K562 (cell line): ENCODE data around the gene RPS27. TPM values are rescaled to one million over a fixed set of nuclear protein-coding genes. Genes with fewer than 3 reads are reported as not detected.

Source experiments
- CREM ChIP-seq: IDR thresholded peaks from 2 replicates; pipeline ENCODE4 v1.6.1; 2014; ENCODE audit warnings: antibody characterized with exemption, low read depth
- DNMT1 ChIP-seq: fragments of 450-650 bp; IDR thresholded peaks from 2 replicates; pipeline ENCODE4 v1.6.1; 2016; ENCODE audit warnings: antibody characterized with exemption, mild to moderate bottlenecking
- E2F3 ChIP-seq: fragments of 250-450 bp; sonication (Bioruptor Pico); IDR thresholded peaks from 2 replicates; pipeline ENCODE4 v1.4.0; 2020; ENCODE audit warnings: mild to moderate bottlenecking
- MAFG ChIP-seq: fragments of 450-650 bp; conservative IDR thresholded peaks from 2 replicates; pipeline ENCODE4 v1.6.1; 2016; ENCODE audit warnings: missing genetic modification characterization, missing compliant biosample characterization
- MTA1 ChIP-seq: fragments of 450-650 bp; IDR thresholded peaks from 2 replicates; pipeline ENCODE4 v1.6.1; 2017; ENCODE audit warnings: borderline replicate concordance
- PHB2 ChIP-seq: fragments of 450-650 bp; IDR thresholded peaks from 2 replicates; pipeline ENCODE4 v1.6.1; 2017; ENCODE audit warnings: low read depth
- PPARD ChIP-seq: fragments of 250-450 bp; sonication (Bioruptor Pico); IDR thresholded peaks from 2 replicates; pipeline ENCODE4 v1.8.0; 2022; ENCODE audit warnings: inconsistent platforms, mild to moderate bottlenecking, moderate library complexity
- PRPF4 ChIP-seq: fragments of 200-400 bp; formaldehyde crosslinking; IDR thresholded peaks from one replicate; pipeline ENCODE4 v1.6.1; 2017; ENCODE audit warnings: low read length, low read depth, mild to moderate bottlenecking; ENCODE audit not compliant: insufficient read depth, poor library complexity, severe bottlenecking
- PYGO2 ChIP-seq: fragments of 450-650 bp; IDR thresholded peaks from 2 replicates; pipeline ENCODE4 v1.6.1; 2016; ENCODE audit warnings: mild to moderate bottlenecking, missing genetic modification characterization, moderate library complexity, missing compliant biosample characterization
- RNF2 ChIP-seq: sonication (generic); IDR thresholded peaks from 2 replicates; pipeline ENCODE4 v1.6.1; 2016
- TCF3 ChIP-seq: sonication (generic); formaldehyde crosslinking; IDR thresholded peaks from 2 replicates; pipeline ENCODE4 v1.4.0; 2020; ENCODE audit warnings: mild to moderate bottlenecking, missing genetic modification reagents
- ZFP1 ChIP-seq: fragments of 450-650 bp; formaldehyde crosslinking; IDR thresholded peaks from 2 replicates; pipeline ENCODE4 v1.4.0; 2020; ENCODE audit warnings: mild to moderate bottlenecking, mixed read lengths
- ZNF212 ChIP-seq: fragments of 450-650 bp; formaldehyde crosslinking; IDR thresholded peaks from 2 replicates; pipeline ENCODE4 v1.4.0; 2020; ENCODE audit warnings: mild to moderate bottlenecking
- ZNF668 ChIP-seq: fragments of 250-450 bp; sonication (Bioruptor Pico); IDR thresholded peaks from 2 replicates; pipeline ENCODE4 v1.8.0; 2022; ENCODE audit warnings: mild to moderate bottlenecking, inconsistent platforms
- polyA plus RNA-seq, 8 experiments: library from polyadenylated mRNA; depleted of rRNA in 4 of 8; stranded (reverse) in 5 of 8; unstranded in 3 of 8; fragments of >200 nt; fragmentation: Nextera tagmentation in 2 of 8; fragmentation: Illumina TruSeq in 1 of 8; extraction: Ambion mirVana in 2 of 8; extraction: Trizol in 1 of 8; gene quantifications; 2 replicates each; pipeline versions ENCODE4 v1.2.1 to v1.2.3, GENCODE V29; 2011 to 2014; ENCODE audit warnings: inconsistent platforms in 1 of 8, missing spikeins in 1 of 8
- total RNA-seq, 7 experiments: library from RNA; depleted of rRNA in 6 of 7; stranded (reverse); fragments of >200 nt in 6 of 7; fragmentation: Illumina TruSeq in 2 of 7; extraction: Trizol in 2 of 7; gene quantifications; 2 replicates each; pipeline versions ENCODE4 v1.2.1 to v1.2.3, GENCODE V29; 2011 to 2021; ENCODE audit warnings: low replicate concordance in 1 of 7
- TF ChIP-seq, protein P1 (sequence below): fragments of 250-450 bp; sonication (Bioruptor Pico); IDR thresholded peaks from 2 replicates; pipeline ENCODE4 v1.4.0; 2020
- TF ChIP-seq, protein P2 (sequence below): fragments of 200-800 bp; sonication (Bioruptor generic); IDR thresholded peaks from 2 replicates; pipeline ENCODE4 v1.6.1; 2017; ENCODE audit warnings: missing genetic modification characterization, missing compliant biosample characterization
- TF ChIP-seq, protein P3 (sequence below): fragments of 250-450 bp; sonication (Bioruptor Pico); IDR thresholded peaks from 2 replicates; pipeline ENCODE4 v1.8.0; 2022; ENCODE audit warnings: moderate library complexity, mild to moderate bottlenecking, inconsistent platforms
- TF ChIP-seq, protein P4 (sequence below): fragments of 250-450 bp; sonication (Bioruptor Pico); IDR thresholded peaks from 2 replicates; pipeline ENCODE4 v1.9.0; 2021; ENCODE audit warnings: mild to moderate bottlenecking, inconsistent platforms

RPS27 gene
- total and polyA plus RNA-seq, 9 of the 15 experiments (the other 6 are each of a cell fraction or from before 2014, with no cell fraction given) = 2,091 to 9,377 (median 6,706) TPM

DNA sequence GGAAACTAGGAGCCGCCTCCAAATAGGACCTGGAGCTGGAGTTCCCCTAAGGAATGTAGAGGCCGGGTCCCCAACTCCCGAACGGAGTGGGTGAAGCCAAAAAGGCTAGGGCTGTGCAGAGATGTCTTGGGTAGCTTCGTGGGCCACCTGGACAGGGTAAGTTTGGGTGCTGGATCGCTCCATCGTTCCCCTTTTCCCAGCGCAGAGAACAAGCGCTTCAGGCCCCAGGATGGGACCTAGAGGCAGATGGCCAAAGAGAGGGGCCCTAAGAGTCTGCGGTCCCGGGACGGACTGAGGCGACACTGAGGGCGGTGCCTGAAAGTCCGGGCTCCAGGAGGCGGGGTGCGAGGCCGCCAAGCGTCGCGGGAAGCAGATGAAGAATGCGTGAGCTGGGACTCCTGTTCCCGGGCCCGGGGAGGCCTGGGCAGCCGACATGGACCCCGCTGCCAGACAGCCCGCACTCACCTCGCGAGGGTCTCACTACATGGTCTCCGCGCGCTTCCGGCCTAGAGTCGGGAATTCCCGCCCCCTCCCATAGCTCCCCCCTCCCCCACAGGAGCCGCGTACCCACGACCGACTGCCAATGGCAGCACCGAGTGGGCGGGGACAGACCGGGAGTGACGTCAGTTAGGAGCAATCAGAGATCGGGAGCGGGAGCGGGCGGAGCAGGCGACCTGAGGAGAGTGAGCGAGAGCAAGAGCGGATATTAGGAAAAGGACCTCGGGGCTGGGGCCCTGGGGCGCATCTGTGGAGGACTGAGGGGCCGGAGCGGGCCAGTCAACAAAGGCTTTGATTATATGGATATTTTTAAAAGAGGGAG lies 27.3 kb upstream of the RPS27 start, which contains the start of gene SLC39A1 (continued):
- TF ChIP-seq, protein P1, sequence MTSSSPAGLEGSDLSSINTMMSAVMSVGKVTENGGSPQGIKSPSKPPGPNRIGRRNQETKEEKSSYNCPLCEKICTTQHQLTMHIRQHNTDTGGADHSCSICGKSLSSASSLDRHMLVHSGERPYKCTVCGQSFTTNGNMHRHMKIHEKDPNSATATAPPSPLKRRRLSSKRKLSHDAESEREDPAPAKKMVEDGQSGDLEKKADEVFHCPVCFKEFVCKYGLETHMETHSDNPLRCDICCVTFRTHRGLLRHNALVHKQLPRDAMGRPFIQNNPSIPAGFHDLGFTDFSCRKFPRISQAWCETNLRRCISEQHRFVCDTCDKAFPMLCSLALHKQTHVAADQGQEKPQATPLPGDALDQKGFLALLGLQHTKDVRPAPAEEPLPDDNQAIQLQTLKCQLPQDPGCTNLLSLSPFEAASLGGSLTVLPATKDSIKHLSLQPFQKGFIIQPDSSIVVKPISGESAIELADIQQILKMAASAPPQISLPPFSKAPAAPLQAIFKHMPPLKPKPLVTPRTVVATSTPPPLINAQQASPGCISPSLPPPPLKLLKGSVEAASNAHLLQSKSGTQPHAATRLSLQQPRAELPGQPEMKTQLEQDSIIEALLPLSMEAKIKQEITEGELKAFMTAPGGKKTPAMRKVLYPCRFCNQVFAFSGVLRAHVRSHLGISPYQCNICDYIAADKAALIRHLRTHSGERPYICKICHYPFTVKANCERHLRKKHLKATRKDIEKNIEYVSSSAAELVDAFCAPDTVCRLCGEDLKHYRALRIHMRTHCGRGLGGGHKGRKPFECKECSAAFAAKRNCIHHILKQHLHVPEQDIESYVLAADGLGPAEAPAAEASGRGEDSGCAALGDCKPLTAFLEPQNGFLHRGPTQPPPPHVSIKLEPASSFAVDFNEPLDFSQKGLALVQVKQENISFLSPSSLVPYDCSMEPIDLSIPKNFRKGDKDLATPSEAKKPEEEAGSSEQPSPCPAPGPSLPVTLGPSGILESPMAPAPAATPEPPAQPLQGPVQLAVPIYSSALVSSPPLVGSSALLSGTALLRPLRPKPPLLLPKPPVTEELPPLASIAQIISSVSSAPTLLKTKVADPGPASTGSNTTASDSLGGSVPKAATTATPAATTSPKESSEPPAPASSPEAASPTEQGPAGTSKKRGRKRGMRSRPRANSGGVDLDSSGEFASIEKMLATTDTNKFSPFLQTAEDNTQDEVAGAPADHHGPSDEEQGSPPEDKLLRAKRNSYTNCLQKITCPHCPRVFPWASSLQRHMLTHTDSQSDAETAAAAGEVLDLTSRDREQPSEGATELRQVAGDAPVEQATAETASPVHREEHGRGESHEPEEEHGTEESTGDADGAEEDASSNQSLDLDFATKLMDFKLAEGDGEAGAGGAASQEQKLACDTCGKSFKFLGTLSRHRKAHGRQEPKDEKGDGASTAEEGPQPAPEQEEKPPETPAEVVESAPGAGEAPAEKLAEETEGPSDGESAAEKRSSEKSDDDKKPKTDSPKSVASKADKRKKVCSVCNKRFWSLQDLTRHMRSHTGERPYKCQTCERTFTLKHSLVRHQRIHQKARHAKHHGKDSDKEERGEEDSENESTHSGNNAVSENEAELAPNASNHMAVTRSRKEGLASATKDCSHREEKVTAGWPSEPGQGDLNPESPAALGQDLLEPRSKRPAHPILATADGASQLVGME = no peak
- TF ChIP-seq PPARD (CRISPR knock-in tag) = no peak
- TF ChIP-seq DNMT1 = no peak
- no peak for TF ChIP-seq RNF2
- TF ChIP-seq PHB2 = no peak
- no peak for TF ChIP-seq ZFP1 (CRISPR knock-in tag)
- TF ChIP-seq, protein P2, sequence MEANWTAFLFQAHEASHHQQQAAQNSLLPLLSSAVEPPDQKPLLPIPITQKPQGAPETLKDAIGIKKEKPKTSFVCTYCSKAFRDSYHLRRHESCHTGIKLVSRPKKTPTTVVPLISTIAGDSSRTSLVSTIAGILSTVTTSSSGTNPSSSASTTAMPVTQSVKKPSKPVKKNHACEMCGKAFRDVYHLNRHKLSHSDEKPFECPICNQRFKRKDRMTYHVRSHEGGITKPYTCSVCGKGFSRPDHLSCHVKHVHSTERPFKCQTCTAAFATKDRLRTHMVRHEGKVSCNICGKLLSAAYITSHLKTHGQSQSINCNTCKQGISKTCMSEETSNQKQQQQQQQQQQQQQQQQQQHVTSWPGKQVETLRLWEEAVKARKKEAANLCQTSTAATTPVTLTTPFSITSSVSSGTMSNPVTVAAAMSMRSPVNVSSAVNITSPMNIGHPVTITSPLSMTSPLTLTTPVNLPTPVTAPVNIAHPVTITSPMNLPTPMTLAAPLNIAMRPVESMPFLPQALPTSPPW (CRISPR knock-in tag) = peak; percentile 89
- TF ChIP-seq ZNF668 (CRISPR knock-in tag) = no peak
- no peak for TF ChIP-seq TCF3 (CRISPR knock-in tag)
- no peak for TF ChIP-seq PRPF4
- TF ChIP-seq CREM = peak; percentile 89
- TF ChIP-seq, protein P3, sequence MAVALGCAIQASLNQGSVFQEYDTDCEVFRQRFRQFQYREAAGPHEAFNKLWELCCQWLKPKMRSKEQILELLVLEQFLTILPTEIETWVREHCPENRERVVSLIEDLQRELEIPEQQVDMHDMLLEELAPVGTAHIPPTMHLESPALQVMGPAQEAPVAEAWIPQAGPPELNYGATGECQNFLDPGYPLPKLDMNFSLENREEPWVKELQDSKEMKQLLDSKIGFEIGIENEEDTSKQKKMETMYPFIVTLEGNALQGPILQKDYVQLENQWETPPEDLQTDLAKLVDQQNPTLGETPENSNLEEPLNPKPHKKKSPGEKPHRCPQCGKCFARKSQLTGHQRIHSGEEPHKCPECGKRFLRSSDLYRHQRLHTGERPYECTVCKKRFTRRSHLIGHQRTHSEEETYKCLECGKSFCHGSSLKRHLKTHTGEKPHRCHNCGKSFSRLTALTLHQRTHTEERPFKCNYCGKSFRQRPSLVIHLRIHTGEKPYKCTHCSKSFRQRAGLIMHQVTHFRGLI (CRISPR knock-in tag) = no peak
- peak; percentile 62; the same call in 1 of the 2 replicates for TF ChIP-seq E2F3 (CRISPR knock-in tag)
- TF ChIP-seq, protein P4, sequence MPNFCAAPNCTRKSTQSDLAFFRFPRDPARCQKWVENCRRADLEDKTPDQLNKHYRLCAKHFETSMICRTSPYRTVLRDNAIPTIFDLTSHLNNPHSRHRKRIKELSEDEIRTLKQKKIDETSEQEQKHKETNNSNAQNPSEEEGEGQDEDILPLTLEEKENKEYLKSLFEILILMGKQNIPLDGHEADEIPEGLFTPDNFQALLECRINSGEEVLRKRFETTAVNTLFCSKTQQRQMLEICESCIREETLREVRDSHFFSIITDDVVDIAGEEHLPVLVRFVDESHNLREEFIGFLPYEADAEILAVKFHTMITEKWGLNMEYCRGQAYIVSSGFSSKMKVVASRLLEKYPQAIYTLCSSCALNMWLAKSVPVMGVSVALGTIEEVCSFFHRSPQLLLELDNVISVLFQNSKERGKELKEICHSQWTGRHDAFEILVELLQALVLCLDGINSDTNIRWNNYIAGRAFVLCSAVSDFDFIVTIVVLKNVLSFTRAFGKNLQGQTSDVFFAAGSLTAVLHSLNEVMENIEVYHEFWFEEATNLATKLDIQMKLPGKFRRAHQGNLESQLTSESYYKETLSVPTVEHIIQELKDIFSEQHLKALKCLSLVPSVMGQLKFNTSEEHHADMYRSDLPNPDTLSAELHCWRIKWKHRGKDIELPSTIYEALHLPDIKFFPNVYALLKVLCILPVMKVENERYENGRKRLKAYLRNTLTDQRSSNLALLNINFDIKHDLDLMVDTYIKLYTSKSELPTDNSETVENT = no peak
- no peak for TF ChIP-seq PYGO2 (tag)
- no peak for TF ChIP-seq ZNF212 (CRISPR knock-in tag)
- no peak for TF ChIP-seq MAFG (tag)
- no peak for TF ChIP-seq MTA1
